NCI-H146 treated with DMSO at 0.1 percent for 48 hours (cell line): ENCODE data around the gene FAM222A.
"Not testable (repeated sequence)": the region's sequence is repeated elsewhere in the genome, so short reads cannot be mapped to it uniquely, and the experiment has no call there.

Experiments
- DNase-seq: peaks from one replicate; lab custom pipeline; 2025; ENCODE audit not compliant: unreplicated experiment; lab: John Stamatoyannopoulos, UW

Gene FAM222A

DNA sequence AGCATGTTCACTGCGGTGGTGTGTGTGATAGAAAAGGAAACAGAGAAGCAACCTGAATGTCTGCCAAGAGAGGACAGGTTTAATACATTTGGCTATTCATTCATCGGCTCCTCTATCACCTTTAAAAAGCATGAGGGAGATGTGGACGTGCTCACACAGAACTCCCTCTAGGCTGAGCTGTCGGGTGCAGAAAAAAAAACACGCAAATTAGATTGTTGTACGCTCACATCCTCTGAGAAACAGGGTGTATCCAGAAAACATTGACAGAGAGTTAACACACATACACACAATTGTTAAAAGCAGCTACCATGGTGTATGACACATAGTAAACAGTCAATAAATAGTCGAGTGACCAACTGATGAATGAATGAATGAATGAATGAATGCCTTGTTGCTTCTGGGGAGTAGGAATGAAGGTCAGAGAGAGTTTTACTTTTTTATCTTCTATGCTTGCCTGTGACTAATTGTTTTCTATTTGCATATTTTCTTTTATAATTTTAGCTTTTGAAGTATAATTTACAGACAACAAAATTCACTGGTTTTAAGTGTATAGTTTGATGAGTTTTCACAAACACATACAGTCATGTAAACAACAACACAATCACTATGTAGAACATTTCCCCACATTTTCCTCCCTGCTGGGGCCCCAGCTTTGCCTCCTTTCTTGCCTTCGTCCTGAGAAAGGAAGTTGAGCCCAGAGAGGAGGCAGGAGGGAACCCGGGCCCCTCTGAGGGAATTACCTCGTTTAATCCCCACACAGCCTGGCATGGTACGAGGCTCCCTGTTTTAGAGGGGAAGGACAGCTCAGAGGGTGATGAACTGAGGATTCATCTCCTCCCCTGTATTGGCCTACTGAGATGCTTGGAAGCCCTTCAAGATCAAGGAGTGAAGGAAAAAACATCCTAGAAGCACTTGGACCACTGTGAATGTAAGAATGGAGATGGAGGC lies 19.7 kb upstream of the FAM222A start:
- DNase-seq: no peak

DNA sequence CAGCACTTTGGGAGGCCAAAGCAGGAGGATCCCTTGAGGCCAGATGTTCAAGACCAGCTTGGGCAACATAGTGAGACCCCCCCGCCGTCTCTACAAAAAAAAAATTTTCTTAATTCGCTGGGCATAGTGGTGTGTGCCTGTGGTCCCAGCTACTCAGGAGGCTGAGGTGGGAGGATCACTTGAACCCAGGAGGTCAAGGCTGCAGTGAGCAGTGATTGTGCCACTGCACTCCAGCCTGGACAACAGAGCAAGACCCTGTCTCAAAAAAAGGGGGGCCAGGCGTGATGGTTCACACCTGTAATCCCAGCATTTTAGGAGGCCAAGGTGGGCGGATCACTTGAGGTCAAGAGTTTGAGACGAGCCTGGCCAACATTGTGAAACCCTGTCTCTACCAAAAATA lies 19.0 kb upstream of the FAM222A start:
- not testable (repeated sequence) for DNase-seq

DNA sequence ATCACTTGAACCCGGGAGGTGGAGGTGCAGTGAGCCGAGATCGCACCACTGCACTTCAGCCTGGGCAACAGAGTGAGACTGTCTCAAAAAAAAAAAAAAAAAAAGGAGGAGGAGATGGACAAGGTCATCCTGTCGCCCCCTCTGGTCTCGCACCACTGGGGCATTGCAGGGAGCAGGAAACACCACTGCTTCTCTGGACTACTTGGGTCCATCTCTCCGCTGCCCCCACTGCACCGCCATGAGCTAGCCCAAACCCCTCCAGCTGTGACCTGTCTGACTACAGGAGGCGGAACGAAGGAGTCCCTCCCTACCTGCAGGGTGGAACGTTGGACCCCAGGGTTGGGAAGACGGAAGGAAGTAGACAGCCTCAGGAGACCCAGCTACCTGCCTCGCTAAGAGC lies 18.2 kb upstream of the FAM222A start:
- no peak for DNase-seq

DNA sequence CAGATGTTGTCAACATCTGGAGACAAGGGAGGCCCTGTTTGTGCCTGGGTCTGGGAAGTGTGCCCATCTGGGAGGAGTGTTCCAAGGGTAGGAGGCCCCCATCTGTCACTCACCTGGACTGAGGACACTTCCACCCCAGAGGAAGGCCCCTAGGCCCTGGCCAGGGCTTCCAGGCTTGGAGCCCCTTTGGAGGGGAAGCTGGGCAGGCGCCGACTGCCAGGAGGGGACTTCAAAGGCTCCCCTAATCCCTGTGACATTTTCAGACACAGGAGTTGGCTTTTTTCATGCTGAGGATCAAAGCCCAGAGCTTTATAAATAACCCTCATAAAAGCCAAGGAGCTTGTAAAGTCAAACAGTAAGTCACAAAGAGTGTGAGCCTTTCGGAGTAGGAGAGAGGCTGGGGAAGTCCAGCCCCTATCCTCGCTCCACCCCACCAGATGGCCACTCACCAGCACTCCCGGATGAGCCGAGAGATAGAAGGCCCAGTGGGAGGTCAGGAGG lies 17.6 kb upstream of the FAM222A start:
- no peak for DNase-seq

DNA sequence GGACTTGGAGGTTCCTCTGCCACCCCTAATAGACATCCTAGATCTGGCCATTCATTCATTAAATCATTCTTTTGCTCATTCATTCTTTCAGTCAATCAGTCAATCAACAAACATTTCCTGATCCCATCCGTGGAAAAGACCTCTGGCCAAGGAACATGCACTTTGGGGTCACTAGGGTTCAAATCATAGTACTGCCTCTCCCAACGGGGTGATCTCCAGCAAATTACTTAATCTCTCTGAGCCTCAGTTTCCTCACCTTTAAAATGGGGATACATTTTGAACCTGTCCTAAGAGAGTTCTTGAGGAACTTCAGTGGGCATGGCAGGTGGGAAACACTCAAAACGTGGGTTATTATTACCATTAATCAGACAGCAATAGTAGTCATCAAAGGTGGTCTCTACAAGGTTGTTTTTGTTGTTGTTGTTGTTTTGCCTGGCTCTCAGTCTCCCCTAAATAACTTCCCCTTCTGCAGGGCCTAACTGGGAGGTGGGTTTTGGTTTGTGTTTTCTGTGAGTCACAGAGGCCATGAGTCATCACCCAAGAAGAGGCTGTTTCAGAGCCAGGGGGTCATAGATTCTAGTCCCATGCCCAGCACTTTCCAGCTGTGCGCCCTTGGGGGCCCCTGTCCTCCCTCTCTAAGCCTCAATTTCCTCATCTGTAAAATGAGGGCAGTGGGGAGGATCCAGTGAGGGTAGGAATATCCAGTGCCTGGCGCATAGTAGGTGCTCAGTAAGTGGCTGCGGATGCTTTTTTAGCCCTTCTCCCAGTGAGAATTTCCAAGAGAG lies 16.9 kb upstream of the FAM222A start:
- no peak for DNase-seq

DNA sequence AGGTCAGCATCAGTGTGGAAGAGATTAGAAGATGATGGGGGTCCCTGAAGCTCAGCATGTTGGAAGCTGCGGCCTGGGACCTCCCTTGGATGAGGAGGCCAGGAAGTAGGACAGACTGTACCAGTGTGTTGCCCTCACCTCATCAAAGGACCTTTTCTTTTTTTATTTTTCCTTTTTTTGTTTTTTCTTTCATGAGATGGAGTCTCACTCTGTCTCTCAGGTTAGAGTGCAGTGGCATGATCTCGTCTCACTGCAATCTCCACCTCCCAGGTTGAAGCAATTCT lies 16.4 kb upstream of the FAM222A start:
- DNase-seq: no peak

DNA sequence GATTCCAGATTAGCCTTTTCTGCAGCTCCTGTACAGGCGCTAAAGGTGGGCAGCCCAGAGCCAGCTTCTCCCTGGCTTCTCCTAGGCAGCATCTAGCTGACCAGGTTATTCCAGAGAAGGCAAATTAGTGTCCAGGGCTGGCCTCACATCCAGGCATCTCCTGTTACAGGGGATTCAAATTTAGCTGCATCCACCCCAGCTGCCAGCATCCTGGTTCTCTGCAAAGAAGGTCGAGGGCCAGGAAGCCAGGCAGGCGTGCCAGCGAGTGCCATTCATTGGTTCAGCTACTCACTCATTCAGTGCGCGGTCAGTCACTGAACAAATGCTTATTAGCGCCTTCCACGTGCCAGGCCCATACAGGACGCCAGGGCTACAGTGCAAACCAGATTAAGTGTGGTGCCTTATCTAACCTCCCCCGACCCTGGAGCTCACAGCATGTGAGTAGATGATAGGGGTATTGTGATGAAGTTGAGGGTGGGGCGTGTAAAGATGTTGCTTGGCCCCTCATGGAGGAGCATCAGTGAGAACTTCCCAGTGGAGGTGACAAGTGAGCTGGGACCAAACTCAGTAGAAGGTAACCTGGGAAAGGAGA lies 15.7 kb upstream of the FAM222A start:
- DNase-seq: no peak

DNA sequence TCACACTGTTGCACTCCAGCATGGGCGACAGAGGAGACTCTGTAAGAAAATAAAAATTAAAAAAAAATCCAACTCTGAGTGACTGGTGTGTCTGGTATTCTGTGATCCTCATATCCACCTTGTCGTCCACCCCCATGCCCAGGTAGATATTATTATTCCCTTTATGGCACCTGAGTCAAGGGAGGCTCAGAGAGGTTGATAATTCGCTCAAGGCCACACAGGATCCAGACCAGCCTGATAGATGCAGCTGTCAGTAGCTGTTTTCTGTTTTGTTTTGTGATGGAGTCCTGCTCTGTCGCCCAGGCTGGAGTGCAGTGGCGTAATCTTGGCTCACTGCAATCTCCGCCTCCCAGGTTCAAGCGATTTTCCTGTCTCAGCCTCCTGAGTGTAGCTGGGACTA lies 14.8 kb upstream of the FAM222A start:
- no peak for DNase-seq

DNA sequence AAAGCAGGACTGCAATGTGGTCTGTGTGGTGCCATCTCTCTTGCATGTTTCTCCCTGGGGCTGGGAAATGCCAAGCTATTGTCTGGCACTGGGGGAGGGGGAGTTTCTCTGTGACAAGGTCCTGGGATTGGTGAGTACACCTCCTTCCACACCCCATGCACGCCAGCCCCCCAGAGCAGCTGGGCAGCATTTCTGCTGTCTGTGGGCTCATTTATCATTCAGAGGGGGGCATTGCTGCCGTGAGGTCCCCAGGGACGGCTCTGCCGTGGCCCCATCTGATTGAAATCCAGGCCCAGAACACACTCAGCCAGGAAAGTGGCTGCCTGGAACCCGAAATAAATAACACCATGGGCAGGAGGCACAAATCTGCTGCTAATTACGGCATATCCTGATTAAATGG lies 12.6 kb upstream of the FAM222A start:
- no peak for DNase-seq

DNA sequence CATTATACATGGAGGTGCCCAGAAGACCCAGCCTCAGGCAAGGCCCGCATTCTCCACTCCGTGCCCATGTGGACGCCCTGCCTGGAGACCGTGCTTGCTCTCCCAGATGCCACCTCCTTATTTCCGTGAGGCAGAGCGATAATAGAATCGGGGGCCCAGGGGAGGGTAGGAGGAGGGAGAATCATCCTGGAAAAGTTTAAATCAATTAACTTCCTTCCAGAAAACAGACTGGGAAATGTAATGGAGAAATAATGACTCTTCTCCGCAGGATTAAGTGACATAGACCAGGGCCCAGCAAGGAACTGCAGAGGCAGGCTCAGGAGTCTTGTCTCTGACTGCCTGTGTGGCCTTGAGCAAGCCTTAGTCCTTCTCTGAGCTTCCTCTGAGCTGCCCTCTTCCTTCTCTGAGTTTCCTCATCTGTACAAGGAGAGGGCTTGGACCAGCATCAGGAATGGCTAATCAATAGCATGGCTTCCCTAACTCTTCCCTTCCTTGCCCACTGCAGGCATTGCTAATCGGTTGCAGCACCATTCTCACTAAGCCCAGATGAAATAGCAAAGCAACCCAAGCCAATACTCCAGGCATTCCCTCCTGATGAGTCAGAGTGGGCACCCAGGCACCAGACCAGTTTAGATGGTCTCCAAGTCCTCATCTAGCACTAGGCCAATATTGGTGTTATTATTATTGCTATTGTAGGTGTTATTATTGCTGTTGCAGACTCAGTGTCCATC lies 11.3 kb upstream of the FAM222A start:
- no peak for DNase-seq

DNA sequence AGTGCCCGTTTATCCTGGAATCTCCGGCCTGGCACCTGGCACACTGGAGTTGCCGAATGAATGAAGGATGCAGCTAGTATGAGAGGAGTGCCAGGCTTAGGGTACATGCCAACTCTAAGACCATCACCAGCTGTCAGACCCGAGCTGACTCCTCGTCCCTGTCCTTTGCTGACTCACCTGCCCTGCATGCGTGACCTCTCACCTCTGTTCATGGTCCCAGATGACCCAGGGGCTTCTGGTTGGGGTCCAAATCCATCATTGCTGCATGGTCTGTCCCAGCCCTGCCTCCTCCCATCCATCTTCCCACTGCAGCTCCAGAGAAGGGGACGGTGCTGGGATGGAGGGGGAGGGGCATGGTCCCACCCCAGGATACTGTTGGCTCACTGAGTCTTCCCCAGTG lies 9.9 kb upstream of the FAM222A start:
- DNase-seq: no peak

DNA sequence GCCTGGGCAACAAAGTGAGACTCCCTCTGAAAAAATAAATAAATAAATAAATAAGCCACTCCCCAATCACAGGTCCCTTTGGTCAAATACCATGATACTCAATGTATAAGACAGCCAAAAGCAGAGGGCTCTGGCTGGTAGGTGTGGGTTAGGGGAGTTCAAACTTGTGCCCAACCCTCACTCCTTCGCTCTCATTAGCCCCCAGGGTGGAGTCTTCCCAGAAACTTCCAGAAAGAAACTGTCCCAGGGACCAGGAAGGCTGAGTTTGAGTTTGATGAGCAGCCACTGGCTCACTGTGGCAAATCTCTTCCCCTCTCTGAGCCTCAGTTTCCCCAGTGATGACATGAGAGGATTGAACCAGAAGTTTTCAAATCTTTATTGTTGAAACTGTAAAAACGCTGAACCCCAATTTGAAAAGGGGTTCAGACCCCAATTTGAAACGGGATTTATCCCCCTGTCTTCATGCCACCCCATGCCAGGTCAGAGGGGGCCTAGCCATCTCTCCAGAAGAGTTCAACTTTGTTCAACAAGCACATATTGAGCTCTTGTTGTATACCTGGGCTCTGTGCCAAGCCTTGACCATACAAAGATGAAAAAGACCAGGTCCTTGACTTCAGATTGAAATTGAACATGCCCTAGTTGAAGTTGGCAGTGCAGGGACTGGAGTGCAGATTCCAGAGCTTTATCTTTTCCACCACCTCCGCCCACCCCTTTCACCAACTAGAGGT lies 9.1 kb upstream of the FAM222A start:
- DNase-seq: no peak

DNA sequence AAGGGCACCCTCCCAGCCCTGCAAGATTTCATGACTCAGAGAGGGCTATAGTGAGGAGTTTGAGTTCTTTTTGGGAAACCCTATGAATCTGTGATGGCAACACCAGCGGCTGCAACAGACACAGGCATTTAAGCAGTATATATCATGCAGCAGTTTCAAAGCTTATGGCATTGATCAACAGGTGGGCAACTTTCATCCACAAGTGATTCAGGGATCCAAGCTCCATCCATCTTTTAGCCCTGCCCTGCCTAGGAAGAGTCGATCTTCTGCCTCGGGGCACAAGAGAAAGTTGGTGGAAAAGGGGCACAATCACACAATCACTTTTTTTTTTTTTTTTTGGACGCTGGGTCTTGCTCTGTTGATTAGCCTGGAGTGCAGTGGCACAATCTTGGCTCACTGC lies 8.3 kb upstream of the FAM222A start:
- DNase-seq: no peak

DNA sequence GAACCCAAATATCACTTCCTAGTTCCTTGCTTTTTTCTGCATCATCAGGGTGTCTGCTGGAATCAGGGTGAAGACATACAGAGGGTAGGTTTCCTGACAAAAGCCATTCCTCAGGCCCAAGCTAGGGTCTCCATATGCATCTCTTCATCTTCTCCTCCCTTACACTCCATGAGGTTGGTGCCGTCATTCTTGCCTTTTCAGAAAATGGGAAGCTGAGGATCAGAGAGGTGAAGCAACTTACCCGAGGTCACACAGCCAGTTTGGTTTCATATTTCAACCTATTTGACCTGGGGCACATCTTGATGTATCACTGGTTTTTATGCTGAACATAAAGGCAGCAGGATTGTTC lies 7.3 kb upstream of the FAM222A start:
- no peak for DNase-seq

DNA sequence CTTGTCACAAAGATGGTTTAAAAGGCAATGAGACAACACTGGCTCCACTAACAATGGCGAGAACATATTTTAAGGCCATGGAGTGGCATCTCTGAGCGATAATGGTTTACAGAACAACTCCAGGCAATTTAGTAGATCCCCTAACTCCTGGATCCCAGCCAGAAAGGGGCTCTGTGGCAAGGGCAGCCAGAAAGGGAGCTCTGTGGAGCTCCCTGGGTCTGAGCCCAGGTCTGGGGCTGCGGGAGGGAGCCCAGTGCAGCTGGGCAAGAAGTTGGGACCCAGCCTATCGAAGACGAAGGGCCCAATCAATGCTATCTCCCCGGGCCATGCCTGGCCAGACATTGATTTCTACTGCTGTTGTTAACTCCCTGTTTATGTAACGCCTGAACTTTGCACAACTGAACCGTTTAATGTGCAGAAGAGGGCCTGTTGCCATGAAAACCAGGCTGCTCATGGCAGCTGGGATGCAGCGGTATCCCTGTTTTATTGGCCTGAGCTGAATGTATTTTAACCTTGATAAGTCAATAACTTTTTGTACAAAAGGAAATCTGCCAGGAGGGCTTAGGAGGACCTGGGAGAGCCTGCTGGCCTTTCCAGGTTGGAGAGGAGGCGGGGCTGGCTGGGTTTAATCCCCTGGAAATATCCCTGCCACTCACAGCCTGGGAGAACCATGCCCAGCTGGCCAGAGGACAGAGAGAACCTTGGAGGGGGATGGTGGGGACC lies 6.7 kb upstream of the FAM222A start:
- DNase-seq: peak; percentile 43

DNA sequence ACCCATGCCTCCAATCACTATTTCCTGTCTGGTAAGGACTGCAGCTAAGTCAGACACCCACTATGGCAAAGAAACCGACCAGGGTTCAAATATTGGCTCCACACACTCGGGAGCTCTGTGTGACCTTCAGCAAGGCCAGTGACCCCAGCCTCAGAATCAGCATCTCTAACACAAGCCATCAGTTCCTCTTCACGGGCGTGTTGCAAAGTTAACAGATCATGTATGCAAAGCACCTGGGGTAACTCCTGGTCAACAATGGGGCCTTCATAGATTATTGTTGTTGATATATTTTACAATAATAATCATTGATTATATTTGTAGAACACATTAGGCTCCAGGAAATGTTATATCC lies 6.2 kb upstream of the FAM222A start:
- no peak for DNase-seq

DNA sequence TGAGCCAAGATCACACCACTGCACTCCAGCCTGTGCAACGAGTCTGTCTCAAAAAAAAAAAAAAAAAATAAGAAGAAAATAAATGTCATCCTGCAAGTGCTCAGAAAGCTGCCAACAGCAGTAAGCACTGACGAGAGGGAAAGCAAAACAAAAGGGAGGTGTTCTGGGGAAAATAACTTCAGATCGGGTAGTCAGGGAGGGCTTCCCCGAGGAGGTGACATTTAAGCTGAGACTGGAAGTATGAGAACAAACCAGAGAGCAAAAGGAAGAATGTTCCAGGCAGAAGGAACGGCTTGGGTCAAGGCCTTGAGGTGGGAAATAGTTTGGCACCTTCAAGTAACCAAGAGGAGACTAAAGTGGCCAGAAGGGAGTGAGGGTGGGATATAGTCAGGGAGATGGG lies 4.7 kb upstream of the FAM222A start:
- DNase-seq: no peak

DNA sequence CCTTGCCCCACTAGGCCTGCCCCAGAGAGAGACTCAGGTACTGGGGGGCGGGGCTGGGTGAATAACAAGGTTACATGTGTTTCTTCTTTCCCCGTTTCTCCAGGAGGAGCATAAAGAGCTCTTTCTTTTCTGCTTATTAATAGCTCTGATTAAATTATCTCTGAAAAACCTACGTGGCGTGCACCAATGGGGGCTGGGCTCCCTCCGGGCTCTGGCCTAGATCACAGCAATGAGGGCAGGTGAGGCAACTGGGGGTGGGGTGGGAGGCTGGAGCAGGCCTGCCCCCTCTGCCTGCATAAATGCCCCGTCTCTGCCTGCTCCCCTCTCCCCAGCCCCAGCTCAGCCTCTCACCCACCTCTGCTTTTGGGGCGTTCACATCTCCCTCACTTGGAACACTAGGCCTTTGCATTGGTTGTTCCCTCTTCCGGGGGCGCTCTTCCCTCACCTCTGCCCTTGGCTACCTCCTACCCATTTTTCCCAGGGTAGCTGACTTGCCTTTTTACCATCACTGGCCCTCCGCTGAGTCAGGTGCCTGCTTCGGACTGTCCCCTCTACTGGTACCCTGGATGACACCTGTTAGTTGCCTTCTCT lies 4.1 kb upstream of the FAM222A start:
- no peak for DNase-seq

DNA sequence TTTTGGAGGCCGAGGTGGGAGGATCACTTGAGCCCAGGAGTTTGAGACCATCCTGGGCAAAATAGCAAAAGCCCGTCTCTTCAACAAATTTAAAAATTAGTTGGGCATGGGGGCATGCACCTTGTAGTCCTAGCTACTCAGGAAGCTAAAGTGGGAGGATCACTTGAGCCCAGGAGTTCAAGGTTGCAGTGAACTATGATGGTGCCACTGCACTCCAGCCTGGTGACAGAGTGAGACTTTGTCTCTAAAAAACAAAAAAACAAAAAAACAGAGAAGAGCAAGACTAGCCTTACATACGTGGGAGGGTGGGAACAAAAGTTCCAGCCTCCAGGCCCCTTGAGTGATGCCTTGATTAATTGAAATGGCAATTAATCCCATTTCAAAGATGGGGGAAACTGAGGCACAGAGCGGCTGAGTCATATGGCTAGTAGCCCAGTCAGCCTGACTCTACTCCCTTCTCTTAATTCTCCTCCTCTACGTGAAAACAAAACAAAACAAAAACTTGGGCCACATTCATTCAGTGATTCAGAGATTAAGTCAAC lies 3.3 kb upstream of the FAM222A start:
- DNase-seq: no peak
